Spleen (tissue), 7 donors: Measurements from ENCODE around the gene WHAMM.

ENCODE experiments used
- POLR2A ChIP-seq, 3 donors: fragments of 450-650 bp; IDR thresholded peaks; one replicate each; pipeline ENCODE4 v1.5.1; 2017; ENCODE audit warnings: antibody characterized with exemption in 3 of 3, mild to moderate bottlenecking in 1 of 3
- POLR2AphosphoS5 ChIP-seq, 3 donors: sonication (generic); formaldehyde crosslinking; IDR thresholded peaks; one replicate each; pipeline ENCODE4 v1.5.1; 2017; ENCODE audit warnings: antibody characterized with exemption in 3 of 3
- TF ChIP-seq, protein P1 (sequence below), 11 experiments: fragments of 200-600 bp in 7 of 11; fragments of 450-650 bp in 4 of 11; sonication (generic) in 4 of 11; IDR thresholded peaks in 8 of 11; conservative IDR thresholded peaks in 3 of 11; 1 replicate in 7 of 11; 2 replicates in 4 of 11; pipeline versions ENCODE4 v1.4.0 to v1.8.0; 2016 to 2021; ENCODE audit warnings: antibody characterized with exemption in 11 of 11, inconsistent platforms in 4 of 11, mild to moderate bottlenecking in 1 of 11
- donor health status: DM: no; HTN: no; CAD: no; lungs with moderate emphysema.
- donor health status: DM: no; HTN: no; CAD: no.
- donor health status: DM: no; HTN: no; CAD: no.

GRCh38 chr15:82829234-82829633 lies 19.8 kb downstream of the WHAMM start:
- TF ChIP-seq, protein P1, sequence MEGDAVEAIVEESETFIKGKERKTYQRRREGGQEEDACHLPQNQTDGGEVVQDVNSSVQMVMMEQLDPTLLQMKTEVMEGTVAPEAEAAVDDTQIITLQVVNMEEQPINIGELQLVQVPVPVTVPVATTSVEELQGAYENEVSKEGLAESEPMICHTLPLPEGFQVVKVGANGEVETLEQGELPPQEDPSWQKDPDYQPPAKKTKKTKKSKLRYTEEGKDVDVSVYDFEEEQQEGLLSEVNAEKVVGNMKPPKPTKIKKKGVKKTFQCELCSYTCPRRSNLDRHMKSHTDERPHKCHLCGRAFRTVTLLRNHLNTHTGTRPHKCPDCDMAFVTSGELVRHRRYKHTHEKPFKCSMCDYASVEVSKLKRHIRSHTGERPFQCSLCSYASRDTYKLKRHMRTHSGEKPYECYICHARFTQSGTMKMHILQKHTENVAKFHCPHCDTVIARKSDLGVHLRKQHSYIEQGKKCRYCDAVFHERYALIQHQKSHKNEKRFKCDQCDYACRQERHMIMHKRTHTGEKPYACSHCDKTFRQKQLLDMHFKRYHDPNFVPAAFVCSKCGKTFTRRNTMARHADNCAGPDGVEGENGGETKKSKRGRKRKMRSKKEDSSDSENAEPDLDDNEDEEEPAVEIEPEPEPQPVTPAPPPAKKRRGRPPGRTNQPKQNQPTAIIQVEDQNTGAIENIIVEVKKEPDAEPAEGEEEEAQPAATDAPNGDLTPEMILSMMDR (IDR thresholded peaks at IDR 0.05 in 8 of 11, conservative IDR thresholded peaks at IDR 0.05 in 3 of 11) = no peak
- TF ChIP-seq POLR2A (IDR thresholded peaks at IDR 0.05) (no peak), POLR2AphosphoS5 (IDR thresholded peaks at IDR 0.05) (no peak)
